HEK293 (cell line): Measurements from ENCODE around the gene CHN2.
A peak's percentile ranks its signal among the peaks of the same experiment; 100 is the strongest.

Source experiments
- BCL11A ChIP-seq: fragments of 450-650 bp; formaldehyde crosslinking; IDR thresholded peaks from 2 replicates; pipeline ENCODE4 v1.5.1; 2016; ENCODE audit warnings: low read depth, missing biosample characterization, missing genetic modification characterization
- GFI1B ChIP-seq: fragments of 450-650 bp; formaldehyde crosslinking; IDR thresholded peaks from 2 replicates; pipeline ENCODE4 v1.5.1; 2016; ENCODE audit warnings: missing biosample characterization, missing genetic modification characterization
- GLIS2 ChIP-seq: fragments of 450-650 bp; formaldehyde crosslinking; IDR thresholded peaks from 2 replicates; pipeline ENCODE4 v1.5.1; 2016; ENCODE audit warnings: missing biosample characterization, missing genetic modification characterization
- HOXA7 ChIP-seq: sonication (generic); formaldehyde crosslinking; IDR thresholded peaks from 2 replicates; pipeline ENCODE4 v1.8.1; 2022; ENCODE audit warnings: missing genetic modification reagents, borderline replicate concordance
- MEIS1 ChIP-seq: sonication (generic); formaldehyde crosslinking; IDR thresholded peaks from 2 replicates; pipeline ENCODE4 v1.8.1; 2022; ENCODE audit warnings: missing genetic modification reagents, mild to moderate bottlenecking, borderline replicate concordance
- OVOL3 ChIP-seq: fragments of 450-650 bp; formaldehyde crosslinking; IDR thresholded peaks from 2 replicates; pipeline ENCODE4 v1.5.1; 2016; ENCODE audit warnings: missing biosample characterization, missing genetic modification characterization
- SALL2 ChIP-seq: fragments of 450-650 bp; formaldehyde crosslinking; IDR thresholded peaks from 2 replicates; pipeline ENCODE4 v1.5.0; 2017; ENCODE audit warnings: missing biosample characterization, mild to moderate bottlenecking, missing genetic modification characterization, borderline replicate concordance
- SETDB1 ChIP-seq: IDR thresholded peaks from one replicate; pipeline ENCODE4 v1.6.1; 2017; ENCODE audit warnings: mild to moderate bottlenecking, low read length, moderate library complexity, mixed read lengths; ENCODE audit not compliant: insufficient read length
- SP7 ChIP-seq: fragments of 450-650 bp; formaldehyde crosslinking; IDR thresholded peaks from 2 replicates; pipeline ENCODE4 v1.5.1; 2016; ENCODE audit warnings: missing biosample characterization, missing genetic modification characterization
- TRIM28 ChIP-seq: IDR thresholded peaks from 2 replicates; pipeline ENCODE4 v1.6.1; 2011; ENCODE audit warnings: low read length, control low read depth, borderline replicate concordance
- ZBTB17 ChIP-seq: fragments of 450-650 bp; formaldehyde crosslinking; IDR thresholded peaks from 2 replicates; pipeline ENCODE4 v1.5.1; 2016; ENCODE audit warnings: missing biosample characterization, missing genetic modification characterization
- ZEB2 ChIP-seq: fragments of 450-650 bp; formaldehyde crosslinking; IDR thresholded peaks from 2 replicates; pipeline ENCODE4 v1.5.1; 2016; ENCODE audit warnings: missing biosample characterization, missing genetic modification characterization
- ZFP69B ChIP-seq: fragments of 450-650 bp; formaldehyde crosslinking; IDR thresholded peaks from 2 replicates; pipeline ENCODE4 v1.5.1; 2016; ENCODE audit warnings: missing biosample characterization, missing genetic modification characterization
- ZNF19 ChIP-seq: fragments of 450-650 bp; formaldehyde crosslinking; IDR thresholded peaks from 2 replicates; pipeline ENCODE4; 2016; ENCODE audit warnings: missing biosample characterization, missing genetic modification characterization, low read depth
- ZNF239 ChIP-seq: fragments of 450-650 bp; formaldehyde crosslinking; IDR thresholded peaks from 2 replicates; pipeline ENCODE4 v1.5.1; 2016; ENCODE audit warnings: missing biosample characterization, missing genetic modification characterization
- ZNF311 ChIP-seq: fragments of 450-650 bp; formaldehyde crosslinking; IDR thresholded peaks from 2 replicates; pipeline ENCODE4 v1.5.1; 2017; ENCODE audit warnings: missing biosample characterization, missing genetic modification characterization, borderline replicate concordance
- ZNF324 ChIP-seq: fragments of 450-650 bp; formaldehyde crosslinking; IDR thresholded peaks from 2 replicates; pipeline ENCODE4 v1.5.1; 2016; ENCODE audit warnings: missing biosample characterization, missing genetic modification characterization
- ZNF366 ChIP-seq: fragments of 450-650 bp; formaldehyde crosslinking; conservative IDR thresholded peaks from 2 replicates; pipeline ENCODE4 v1.5.1; 2016; ENCODE audit warnings: missing biosample characterization, missing genetic modification characterization
- ZNF37A ChIP-seq: fragments of 450-650 bp; IDR thresholded peaks from 2 replicates; pipeline ENCODE4 v1.5.1; 2018; ENCODE audit warnings: missing biosample characterization, missing genetic modification characterization
- ZNF416 ChIP-seq: fragments of 450-650 bp; formaldehyde crosslinking; IDR thresholded peaks from 2 replicates; pipeline ENCODE4 v1.5.1; 2016; ENCODE audit warnings: missing biosample characterization, missing genetic modification characterization
- ZNF426 ChIP-seq: fragments of 450-650 bp; formaldehyde crosslinking; IDR thresholded peaks from 2 replicates; pipeline ENCODE4 v1.5.1; 2017; ENCODE audit warnings: missing biosample characterization, missing genetic modification characterization, mild to moderate bottlenecking, inconsistent platforms, moderate library complexity
- ZNF473 ChIP-seq: fragments of 450-650 bp; formaldehyde crosslinking; IDR thresholded peaks from 2 replicates; pipeline ENCODE4 v1.5.1; 2017; ENCODE audit warnings: missing biosample characterization, missing genetic modification characterization
- ZNF48 ChIP-seq: fragments of 450-650 bp; formaldehyde crosslinking; IDR thresholded peaks from 2 replicates; pipeline ENCODE4 v1.5.1; 2016; ENCODE audit warnings: missing biosample characterization, missing genetic modification characterization
- ZNF501 ChIP-seq: fragments of 450-650 bp; formaldehyde crosslinking; IDR thresholded peaks from 2 replicates; pipeline ENCODE4 v1.5.1; 2016; ENCODE audit warnings: missing biosample characterization, missing genetic modification characterization
- ZNF544 ChIP-seq: fragments of 450-650 bp; formaldehyde crosslinking; IDR thresholded peaks from 2 replicates; pipeline ENCODE4 v1.5.0; 2017; ENCODE audit warnings: missing biosample characterization, missing genetic modification characterization
- ZNF629 ChIP-seq: fragments of 450-650 bp; formaldehyde crosslinking; IDR thresholded peaks from 2 replicates; pipeline ENCODE4 v1.5.1; 2017; ENCODE audit warnings: missing biosample characterization, missing genetic modification characterization
- ZNF639 ChIP-seq: fragments of 450-650 bp; formaldehyde crosslinking; IDR thresholded peaks from 2 replicates; pipeline ENCODE4 v1.5.1; 2016; ENCODE audit warnings: missing biosample characterization, missing genetic modification characterization
- ZNF664 ChIP-seq: fragments of 450-650 bp; formaldehyde crosslinking; IDR thresholded peaks from 2 replicates; pipeline ENCODE4 v1.5.1; 2016; ENCODE audit warnings: missing biosample characterization, missing genetic modification characterization
- ZNF785 ChIP-seq: fragments of 450-650 bp; formaldehyde crosslinking; IDR thresholded peaks from 2 replicates; pipeline ENCODE4 v1.5.1; 2016; ENCODE audit warnings: missing biosample characterization, missing genetic modification characterization
- ZNF837 ChIP-seq: fragments of 450-650 bp; formaldehyde crosslinking; IDR thresholded peaks from 2 replicates; pipeline ENCODE4 v1.5.1; 2016; ENCODE audit warnings: missing biosample characterization, missing genetic modification characterization
- ZSCAN30 ChIP-seq: fragments of 450-650 bp; IDR thresholded peaks from 2 replicates; pipeline ENCODE4 v1.5.1; 2018; ENCODE audit warnings: missing biosample characterization, mild to moderate bottlenecking, missing genetic modification characterization, moderate library complexity
- ZXDB ChIP-seq: fragments of 450-650 bp; formaldehyde crosslinking; IDR thresholded peaks from 2 replicates; pipeline ENCODE4 v1.5.1; 2016; ENCODE audit warnings: missing biosample characterization, missing genetic modification characterization
- TF ChIP-seq, protein P1 (sequence below): fragments of 450-650 bp; formaldehyde crosslinking; IDR thresholded peaks from 2 replicates; pipeline ENCODE4 v1.5.1; 2016; ENCODE audit warnings: missing biosample characterization, missing genetic modification characterization
- TF ChIP-seq, protein P2 (sequence below): fragments of 450-650 bp; formaldehyde crosslinking; IDR thresholded peaks from 2 replicates; pipeline ENCODE4 v1.5.1; 2016; ENCODE audit warnings: missing biosample characterization, missing genetic modification characterization
- TF ChIP-seq, protein P3 (sequence below): fragments of 450-650 bp; formaldehyde crosslinking; IDR thresholded peaks from 2 replicates; pipeline ENCODE4 v1.5.1; 2016; ENCODE audit warnings: missing biosample characterization, missing genetic modification characterization

The CHN2 gene

DNA sequence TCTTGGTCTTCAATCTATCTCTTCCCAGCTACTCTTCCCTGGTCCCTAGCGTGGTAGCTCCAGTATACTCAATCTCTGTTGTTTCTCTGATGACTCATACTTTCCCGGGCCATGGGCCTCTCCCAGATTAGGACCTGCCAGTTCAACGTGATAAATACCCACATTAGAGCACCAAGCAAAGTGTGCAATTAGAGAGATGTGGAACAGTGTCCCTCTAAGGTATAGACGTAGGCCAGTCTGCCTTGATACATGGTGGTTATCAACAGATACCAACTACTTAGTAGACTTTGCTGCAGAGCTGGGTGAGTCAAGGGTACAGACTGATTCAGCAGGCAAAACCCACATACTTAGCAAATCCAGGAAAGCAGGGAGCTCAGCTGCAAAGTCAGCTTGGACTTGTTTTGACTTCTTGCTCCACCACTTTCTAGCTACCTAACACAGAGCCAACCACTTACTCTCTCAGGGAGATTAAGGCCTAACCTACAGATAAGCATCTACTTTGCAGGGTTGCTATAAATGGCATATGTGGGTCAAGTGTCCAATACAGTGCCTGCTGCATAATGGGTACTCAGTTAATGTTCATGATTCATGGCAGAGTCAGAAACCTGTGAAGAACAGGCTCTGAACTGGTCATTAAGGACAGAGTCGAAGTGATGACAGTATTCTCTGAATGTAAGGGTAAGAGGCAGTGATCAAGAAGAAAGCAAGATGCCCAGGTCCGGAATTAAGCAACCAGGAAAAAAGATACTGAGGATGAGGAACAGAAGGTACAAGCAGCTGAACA lies 176.1 kb downstream of the CHN2 start (continued):
- TF ChIP-seq ZNF629 (tag by site-specific recombination) (peak; percentile 65), ZNF48 (tag by site-specific recombination) (no peak), ZNF544 (no peak), ZNF324 (tag by site-specific recombination) (peak; percentile 78), SETDB1 (no peak), ZNF19 (tag by site-specific recombination) (no peak), ZNF311 (no peak), GLIS2 (tag by site-specific recombination) (no peak), ZNF37A (tag by site-specific recombination) (no peak), BCL11A (tag by site-specific recombination) (no peak), ZXDB (peak; percentile 61; the same call in 1 of the 2 replicates), ZBTB17 (peak; percentile 75), ZNF501 (no peak), ZNF239 (tag by site-specific recombination) (no peak), ZNF366 (peak; percentile 67), HOXA7 (no peak), SALL2 (no peak), TRIM28 (peak; percentile 93), MEIS1 (CRISPR knock-in tag) (no peak), ZNF426 (tag by site-specific recombination) (no peak), ZNF416 (tag by site-specific recombination) (no peak), ZNF639 (tag by site-specific recombination) (no peak; the same call in 1 of the 2 replicates), ZNF664 (tag by site-specific recombination) (no peak), SP7 (tag by site-specific recombination) (peak; percentile 99), ZEB2 (tag by site-specific recombination) (peak; percentile 69), ZNF837 (tag by site-specific recombination) (no peak), ZFP69B (tag by site-specific recombination) (no peak), ZNF473 (tag by site-specific recombination) (no peak), ZSCAN30 (no peak; the same call in 1 of the 2 replicates), OVOL3 (tag by site-specific recombination) (no peak), ZNF785 (tag by site-specific recombination) (no peak), GFI1B (tag by site-specific recombination) (peak; percentile 88)
- TF ChIP-seq, protein P1, sequence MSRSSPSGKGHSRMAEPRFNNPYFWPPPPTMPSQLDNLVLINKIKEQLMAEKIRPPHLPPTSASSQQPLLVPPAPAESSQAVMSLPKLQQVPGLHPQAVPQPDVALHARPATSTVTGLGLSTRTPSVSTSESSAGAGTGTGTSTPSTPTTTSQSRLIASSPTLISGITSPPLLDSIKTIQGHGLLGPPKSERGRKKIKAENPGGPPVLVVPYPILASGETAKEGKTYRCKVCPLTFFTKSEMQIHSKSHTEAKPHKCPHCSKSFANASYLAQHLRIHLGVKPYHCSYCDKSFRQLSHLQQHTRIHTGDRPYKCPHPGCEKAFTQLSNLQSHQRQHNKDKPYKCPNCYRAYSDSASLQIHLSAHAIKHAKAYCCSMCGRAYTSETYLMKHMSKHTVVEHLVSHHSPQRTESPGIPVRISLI (tag by site-specific recombination) = no peak
- TF ChIP-seq, protein P2, sequence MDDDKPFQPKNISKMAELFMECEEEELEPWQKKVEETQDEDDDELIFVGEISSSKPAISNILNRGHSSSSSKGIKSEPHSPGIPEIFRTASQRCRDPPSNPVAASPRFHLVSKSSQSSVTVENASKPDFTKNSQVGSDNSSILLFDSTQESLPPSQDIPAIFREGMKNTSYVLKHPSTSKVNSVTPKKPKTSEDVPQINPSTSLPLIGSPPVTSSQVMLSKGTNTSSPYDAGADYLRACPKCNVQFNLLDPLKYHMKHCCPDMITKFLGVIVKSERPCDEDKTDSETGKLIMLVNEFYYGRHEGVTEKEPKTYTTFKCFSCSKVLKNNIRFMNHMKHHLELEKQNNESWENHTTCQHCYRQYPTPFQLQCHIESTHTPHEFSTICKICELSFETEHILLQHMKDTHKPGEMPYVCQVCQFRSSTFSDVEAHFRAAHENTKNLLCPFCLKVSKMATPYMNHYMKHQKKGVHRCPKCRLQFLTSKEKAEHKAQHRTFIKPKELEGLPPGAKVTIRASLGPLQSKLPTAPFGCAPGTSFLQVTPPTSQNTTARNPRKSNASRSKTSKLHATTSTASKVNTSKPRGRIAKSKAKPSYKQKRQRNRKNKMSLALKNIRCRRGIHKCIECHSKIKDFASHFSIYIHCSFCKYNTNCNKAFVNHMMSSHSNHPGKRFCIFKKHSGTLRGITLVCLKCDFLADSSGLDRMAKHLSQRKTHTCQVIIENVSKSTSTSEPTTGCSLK (tag by site-specific recombination) = no peak
- TF ChIP-seq, protein P3, sequence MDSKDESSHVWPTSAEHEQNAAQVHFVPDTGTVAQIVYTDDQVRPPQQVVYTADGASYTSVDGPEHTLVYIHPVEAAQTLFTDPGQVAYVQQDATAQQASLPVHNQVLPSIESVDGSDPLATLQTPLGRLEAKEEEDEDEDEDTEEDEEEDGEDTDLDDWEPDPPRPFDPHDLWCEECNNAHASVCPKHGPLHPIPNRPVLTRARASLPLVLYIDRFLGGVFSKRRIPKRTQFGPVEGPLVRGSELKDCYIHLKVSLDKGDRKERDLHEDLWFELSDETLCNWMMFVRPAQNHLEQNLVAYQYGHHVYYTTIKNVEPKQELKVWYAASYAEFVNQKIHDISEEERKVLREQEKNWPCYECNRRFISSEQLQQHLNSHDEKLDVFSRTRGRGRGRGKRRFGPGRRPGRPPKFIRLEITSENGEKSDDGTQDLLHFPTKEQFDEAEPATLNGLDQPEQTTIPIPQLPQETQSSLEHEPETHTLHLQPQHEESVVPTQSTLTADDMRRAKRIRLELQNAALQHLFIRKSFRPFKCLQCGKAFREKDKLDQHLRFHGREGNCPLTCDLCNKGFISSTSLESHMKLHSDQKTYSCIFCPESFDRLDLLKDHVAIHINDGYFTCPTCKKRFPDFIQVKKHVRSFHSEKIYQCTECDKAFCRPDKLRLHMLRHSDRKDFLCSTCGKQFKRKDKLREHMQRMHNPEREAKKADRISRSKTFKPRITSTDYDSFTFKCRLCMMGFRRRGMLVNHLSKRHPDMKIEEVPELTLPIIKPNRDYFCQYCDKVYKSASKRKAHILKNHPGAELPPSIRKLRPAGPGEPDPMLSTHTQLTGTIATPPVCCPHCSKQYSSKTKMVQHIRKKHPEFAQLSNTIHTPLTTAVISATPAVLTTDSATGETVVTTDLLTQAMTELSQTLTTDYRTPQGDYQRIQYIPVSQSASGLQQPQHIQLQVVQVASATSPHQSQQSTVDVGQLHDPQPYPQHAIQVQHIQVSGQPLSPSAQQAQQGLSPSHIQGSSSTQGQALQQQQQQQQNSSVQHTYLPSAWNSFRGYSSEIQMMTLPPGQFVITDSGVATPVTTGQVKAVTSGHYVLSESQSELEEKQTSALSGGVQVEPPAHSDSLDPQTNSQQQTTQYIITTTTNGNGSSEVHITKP (tag by site-specific recombination) = peak; percentile 61
